Naive thymus-derived CD8-positive, alpha-beta T cell (primary cell): ENCODE results near the gene CLCN6. TPM values are rescaled to one million over a fixed set of nuclear protein-coding genes. Genes with fewer than 3 reads are reported as not detected.
A peak's percentile ranks its signal among the peaks of the same experiment; 100 is the strongest.

Experiments used
- ATAC-seq, 2 donors: fragments of 150-1000 bp; cut with Tn5 transposase in 1 of 2; sonication (Bioruptor Pico), chemical (Tn5 transposase) in 1 of 2; 1 replicate in 1 of 2; 2 replicates in 1 of 2; pipeline ENCODE4 v1.10.0; 2021; ENCODE audit warnings: mild to moderate bottlenecking in 2 of 2, moderate library complexity in 2 of 2
- POLR2A ChIA-PET: fragments of 350-600 bp; sonication (Branson Sonifier 250); formaldehyde crosslinking; loops from one replicate; lab custom pipeline; 2021; ENCODE audit warnings: antibody characterized with exemption; lab: Charles Lee
- DNase-seq, 10 donors: peaks; one replicate each; pipeline versions ENCODE4 v3.0.0 to v3.0.0-alpha.2; 2020 to 2022
- H3K27ac Mint-ChIP-seq, 10 donors: one replicate each; pipeline ENCODE4 v1.8.0; 2020 to 2022; ENCODE audit warnings: mild to moderate bottlenecking in 10 of 10, mixed read lengths in 10 of 10, moderate library complexity in 4 of 10, inconsistent platforms in 1 of 10
- H3K27me3 Mint-ChIP-seq, 5 donors: one replicate each; pipeline ENCODE4 v1.8.0; 2021 to 2022; ENCODE audit warnings: mixed read lengths in 5 of 5
- H3K36me3 Mint-ChIP-seq, 3 donors: one replicate each; pipeline ENCODE4 v1.8.0; 2020 to 2022; ENCODE audit warnings: mixed read lengths in 3 of 3, mild to moderate bottlenecking in 2 of 3, inconsistent platforms in 1 of 3
- H3K4me1 Mint-ChIP-seq, 4 donors: one replicate each; pipeline ENCODE4 v1.8.0; 2021 to 2022; ENCODE audit warnings: mixed read lengths in 4 of 4
- H3K4me3 Mint-ChIP-seq, 10 donors: one replicate each; pipeline ENCODE4 v1.8.0; 2020 to 2022; ENCODE audit warnings: mild to moderate bottlenecking in 10 of 10, mixed read lengths in 10 of 10, moderate library complexity in 6 of 10, inconsistent platforms in 1 of 10
- H3K9me3 Mint-ChIP-seq, 9 donors: one replicate each; pipeline ENCODE4 v1.8.0; 2020 to 2022; ENCODE audit warnings: mixed read lengths in 9 of 9, mild to moderate bottlenecking in 3 of 9, inconsistent platforms in 1 of 9, moderate library complexity in 1 of 9
- polyA plus RNA-seq, 3 donors: library from polyadenylated mRNA; unstranded; fragments of 300-500 nt; fragmentation: Illumina TruSeq; gene quantifications; one replicate each; pipeline ENCODE4 v1.2.3, GENCODE V29; 2021
- total RNA-seq, 8 experiments: library from RNA in 2 of 8; stranded (reverse) in 2 of 8; gene quantifications; one replicate each; pipeline ENCODE4 v1.2.3 and lab custom pipeline; 2021 to 2026

Gene CLCN6
- total and polyA plus RNA-seq, 5 experiments from 2014 or later = 1.2 to 31.8 (median 2.8) TPM

DNA sequence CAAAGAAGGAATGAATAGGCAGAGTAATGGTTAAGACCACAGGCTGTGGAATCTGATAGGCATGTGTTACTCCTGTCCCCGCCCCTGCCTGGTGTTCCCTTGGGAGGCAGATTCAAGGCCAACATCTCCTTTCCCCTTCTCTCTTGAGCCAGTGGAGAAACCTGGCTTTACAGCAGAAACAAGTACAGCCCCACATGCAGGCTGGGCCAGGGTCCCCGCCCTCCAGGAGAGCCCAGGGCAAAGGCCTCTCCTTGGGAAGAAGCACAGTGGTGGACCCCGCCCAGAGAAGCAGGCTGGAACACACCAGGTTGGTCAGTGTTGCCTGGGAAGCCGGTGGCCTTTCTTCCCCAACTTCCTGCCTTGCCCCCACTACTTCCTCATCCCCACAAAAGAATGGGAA is 37.2 kb upstream of the CLCN6 start:
- H3K9me3 Mint-ChIP-seq = no peaks in the 10 kb centered on the region
- no peak for ATAC-seq
- H3K27ac Mint-ChIP-seq = no peak overlapping the region
- no peak overlapping the region for H3K4me3 Mint-ChIP-seq
- no peaks in the 10 kb centered on the region for H3K36me3 Mint-ChIP-seq
- peaks cover 0 to 6% (median 0%) of the 10 kb centered on the region in 5 donors for H3K27me3 Mint-ChIP-seq
- no peak for DNase-seq
- H3K4me1 Mint-ChIP-seq = no peaks in the 10 kb centered on the region
- POLR2A ChIA-PET = interaction anchor here (0.6 kb wide), 1 partner anchor 633 kb away, joined by 3 read pairs; no protein-coding TSS in a partner anchor

- ATAC-seq (no peak), DNase-seq (no peak)
- H3K36me3 Mint-ChIP-seq = no peaks in the 10 kb centered on the region
- peaks cover 0 to 4% (median 0%) of the 10 kb centered on the region in 5 donors for H3K27me3 Mint-ChIP-seq
- POLR2A ChIA-PET = interaction anchor here (0.6 kb wide), 1 partner anchor 633 kb away, joined by 3 read pairs; no protein-coding TSS in a partner anchor
- no peaks in the 10 kb centered on the region for H3K9me3 Mint-ChIP-seq
- no peak overlapping the region for H3K4me3 Mint-ChIP-seq
- no peak overlapping the region for H3K27ac Mint-ChIP-seq
- no peaks in the 10 kb centered on the region for H3K4me1 Mint-ChIP-seq
Observed at GRCh38 chr1:11769274-11769673, 36.7 kb upstream of the CLCN6 start.

DNA sequence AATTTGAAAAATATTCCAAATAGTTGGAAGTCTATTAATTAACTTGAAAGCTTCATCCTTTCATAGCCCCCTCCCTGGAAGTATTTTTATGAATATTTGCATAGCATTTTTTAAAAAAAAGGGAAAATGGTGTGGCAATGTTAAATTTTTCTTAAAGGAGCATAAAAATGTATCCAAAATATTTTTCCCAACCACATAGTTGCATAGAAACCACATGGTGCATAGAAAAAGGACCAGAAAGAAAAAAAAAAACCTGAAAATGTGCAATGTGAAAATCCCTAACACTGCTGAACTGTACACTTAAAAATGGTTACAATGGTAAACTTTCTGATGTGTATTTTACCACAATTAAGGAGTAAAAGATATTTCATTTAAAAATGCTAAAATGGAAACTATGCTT is 36.0 kb upstream of the CLCN6 start:
- no peak overlapping the region for H3K4me3 Mint-ChIP-seq
- DNase-seq (no peak), ATAC-seq (no peak)
- POLR2A ChIA-PET = interaction anchor here (0.6 kb wide), 1 partner anchor 49 kb away, joined by 4 read pairs; no protein-coding TSS in a partner anchor
- H3K27ac Mint-ChIP-seq = no peak overlapping the region
- no peaks in the 10 kb centered on the region for H3K36me3 Mint-ChIP-seq
- peaks cover 0 to 4% (median 0%) of the 10 kb centered on the region in 5 donors for H3K27me3 Mint-ChIP-seq
- H3K9me3 Mint-ChIP-seq = no peaks in the 10 kb centered on the region
- no peaks in the 10 kb centered on the region for H3K4me1 Mint-ChIP-seq

- Mint-ChIP-seq H3K9me3 (no peaks in the 10 kb centered on the region), H3K4me3 (no peak overlapping the region), H3K4me1 (no peaks in the 10 kb centered on the region), H3K27ac (no peak overlapping the region), H3K36me3 (no peaks in the 10 kb centered on the region), H3K27me3 (no peaks in the 10 kb centered on the region)
- ATAC-seq (no peak), DNase-seq (no peak)
- POLR2A ChIA-PET = no interaction called here
Observed at GRCh38 chr1:11771481-11772043, 34.4 kb upstream of the CLCN6 start.

DNA sequence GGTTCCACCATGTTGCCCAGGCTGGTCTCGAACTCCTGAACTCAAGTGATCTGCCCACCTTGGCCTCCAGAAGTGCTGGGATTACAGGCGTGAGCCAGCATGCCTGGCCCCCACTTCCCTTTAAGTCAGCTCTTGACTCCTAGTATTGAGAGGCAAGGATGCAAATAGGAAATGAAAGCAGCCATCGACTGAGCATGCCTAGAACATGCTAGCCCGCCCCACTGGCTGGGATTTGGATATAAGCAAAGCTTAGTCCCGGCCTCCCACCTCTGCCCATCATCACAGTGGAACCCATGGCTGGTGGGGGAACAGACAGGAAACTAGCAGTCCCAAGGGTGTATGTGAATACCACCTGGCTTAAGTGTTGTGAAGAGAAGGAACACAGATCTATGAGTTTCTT is 33.5 kb upstream of the CLCN6 start:
- Mint-ChIP-seq H3K4me1 (no peaks in the 10 kb centered on the region), H3K36me3 (no peaks in the 10 kb centered on the region)
- POLR2A ChIA-PET = no interaction called here

DNA sequence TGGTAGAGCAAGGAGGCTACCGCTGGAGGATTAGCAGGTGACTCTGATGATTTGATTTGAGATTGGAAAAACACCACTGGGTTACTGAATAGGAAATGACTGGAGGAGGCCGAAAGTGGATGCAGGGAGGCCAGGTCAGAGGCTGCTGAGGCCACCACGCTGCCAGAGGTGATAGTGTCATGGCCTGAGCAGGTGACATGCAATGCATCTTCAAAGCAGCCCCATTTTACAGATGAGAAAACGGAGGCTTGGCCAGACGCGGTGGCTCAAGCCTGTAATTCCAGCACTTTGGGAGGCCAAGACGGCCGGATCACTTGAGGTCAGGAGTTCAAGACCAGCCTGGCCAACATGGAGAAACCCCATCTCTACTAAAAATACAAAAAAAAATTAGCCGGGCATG is 31.2 kb upstream of the CLCN6 start:
- Mint-ChIP-seq H3K27me3 (no peaks in the 10 kb centered on the region), H3K9me3 (no peaks in the 10 kb centered on the region), H3K4me3 (no peak overlapping the region), H3K27ac (no peak overlapping the region), H3K4me1 (no peaks in the 10 kb centered on the region), H3K36me3 (no peaks in the 10 kb centered on the region)
- ATAC-seq = no peak
- DNase-seq = no peak
- POLR2A ChIA-PET = no interaction called here

More for the DNA sequence above, 33.5 kb upstream of the CLCN6 start:
- Mint-ChIP-seq H3K27me3 (no peaks in the 10 kb centered on the region), H3K9me3 (no peaks in the 10 kb centered on the region), H3K27ac (no peak overlapping the region), H3K4me3 (no peak overlapping the region)
- ATAC-seq (no peak), DNase-seq (no peak)

- Mint-ChIP-seq H3K36me3 (no peaks in the 10 kb centered on the region), H3K9me3 (no peaks in the 10 kb centered on the region), H3K27ac (peak overlapping the region in 1 of 10 donors; percentile 46), H3K27me3 (no peaks in the 10 kb centered on the region), H3K4me1 (peaks cover 0 to 2% (median 0%) of the 10 kb centered on the region in 4 donors), H3K4me3 (no peak overlapping the region)
- DNase-seq (no peak), ATAC-seq (no peak)
- POLR2A ChIA-PET = no interaction called here
Observed at GRCh38 chr1:11777658-11778322, 28.2 kb upstream of the CLCN6 start.

GRCh38 chr1:11778336-11778735 is 27.7 kb upstream of the CLCN6 start:
- Mint-ChIP-seq H3K27me3 (no peaks in the 10 kb centered on the region), H3K27ac (no peak overlapping the region), H3K4me1 (peaks cover 0 to 2% (median 0%) of the 10 kb centered on the region in 4 donors), H3K9me3 (no peaks in the 10 kb centered on the region), H3K36me3 (no peaks in the 10 kb centered on the region), H3K4me3 (no peak overlapping the region)
- POLR2A ChIA-PET = no interaction called here
- DNase-seq (no peak), ATAC-seq (no peak)

DNA sequence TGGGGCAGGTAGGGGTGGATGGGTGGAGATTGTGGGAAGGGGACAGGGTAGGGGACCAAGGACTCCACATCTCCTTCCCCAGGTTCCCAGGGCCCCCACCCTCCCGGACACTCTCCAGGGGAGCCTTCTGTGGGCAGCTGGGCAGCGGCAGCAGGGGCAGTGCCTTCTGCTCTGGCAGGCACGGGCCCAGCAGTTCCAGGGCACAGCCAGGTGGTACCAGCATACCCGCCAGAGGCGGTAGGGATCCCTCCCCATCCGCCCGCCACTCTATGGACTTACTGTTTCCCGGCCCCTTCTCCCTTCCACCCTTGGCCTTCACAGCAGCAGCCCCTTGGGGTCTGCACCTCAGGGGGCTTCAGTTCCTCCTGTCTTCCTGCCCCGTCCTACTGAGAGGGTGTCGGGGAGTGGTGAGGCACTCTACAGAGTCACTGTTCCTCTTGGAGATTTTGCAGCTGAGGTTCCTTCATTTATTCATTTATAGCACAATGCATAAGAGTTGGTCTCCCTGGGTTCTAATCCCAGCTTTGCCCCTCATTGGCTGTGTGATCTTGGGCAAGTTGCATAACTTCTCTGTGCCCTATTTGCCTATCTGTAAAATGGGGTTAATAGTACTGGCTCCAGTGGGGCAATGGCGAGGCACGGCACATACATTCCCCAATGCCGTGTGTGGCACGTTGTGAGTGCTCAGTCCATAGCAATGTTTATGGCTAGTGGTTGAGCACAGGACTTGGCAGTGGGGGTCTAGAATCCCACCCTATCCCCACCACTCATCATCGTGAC is 27.0 kb upstream of the CLCN6 start:
- Mint-ChIP-seq H3K27me3 (no peaks in the 10 kb centered on the region), H3K4me3 (no peak overlapping the region), H3K4me1 (peaks cover 0 to 3% (median 2%) of the 10 kb centered on the region in 4 donors), H3K9me3 (no peaks in the 10 kb centered on the region), H3K36me3 (no peaks in the 10 kb centered on the region), H3K27ac (no peak overlapping the region)
- ATAC-seq (no peak), DNase-seq (no peak)
- POLR2A ChIA-PET = no interaction called here

GRCh38 chr1:11779715-11780379 is 26.1 kb upstream of the CLCN6 start:
- peaks cover 0 to 8% (median 2%) of the 10 kb centered on the region in 4 donors for H3K4me1 Mint-ChIP-seq
- no peaks in the 10 kb centered on the region for H3K9me3 Mint-ChIP-seq
- no peak for DNase-seq
- ATAC-seq = no peak
- peak overlapping the region in 1 of 10 donors; percentile 53 for H3K27ac Mint-ChIP-seq
- H3K4me3 Mint-ChIP-seq = no peak overlapping the region
- POLR2A ChIA-PET = no interaction called here
- no peaks in the 10 kb centered on the region for H3K36me3 Mint-ChIP-seq
- no peaks in the 10 kb centered on the region for H3K27me3 Mint-ChIP-seq

DNA sequence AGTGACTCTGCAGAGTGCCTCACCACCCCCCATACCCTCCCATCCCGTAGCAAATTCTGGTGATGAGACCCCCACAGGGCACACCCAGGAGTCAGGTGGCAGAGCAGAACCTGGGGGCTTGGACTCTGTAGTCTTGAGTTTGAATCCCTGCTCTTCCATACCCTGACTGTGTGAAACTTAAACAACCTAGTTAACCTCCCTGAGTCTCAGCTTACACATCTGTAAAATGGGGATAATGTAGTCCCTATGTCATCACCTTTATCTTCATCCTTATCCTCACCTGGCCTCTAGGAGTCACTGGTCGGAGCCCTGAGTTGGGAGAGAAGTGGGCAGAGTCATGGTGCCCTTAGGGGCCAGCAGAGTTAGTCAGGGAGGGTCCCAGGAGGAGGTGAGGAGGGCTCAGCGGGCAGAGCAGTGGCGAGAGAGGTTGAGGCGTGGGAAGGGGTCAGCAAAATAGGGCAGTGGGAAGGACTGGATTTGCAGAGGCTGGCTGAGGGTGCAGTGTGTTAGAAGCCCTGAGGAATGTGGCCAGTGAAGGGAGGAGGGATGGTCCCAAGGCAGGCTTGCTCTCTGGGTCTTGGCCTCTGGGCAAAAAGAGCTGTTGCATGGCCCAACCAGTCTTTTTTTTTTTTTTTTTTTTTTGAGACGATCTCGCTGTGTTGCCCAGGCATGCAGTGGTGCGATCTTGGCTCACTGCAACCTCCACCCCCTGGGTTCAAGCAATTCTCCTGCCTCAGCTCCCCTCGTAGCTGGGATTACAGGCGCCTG is 25.4 kb upstream of the CLCN6 start:
- POLR2A ChIA-PET = interaction anchor here (0.6 kb wide), 1 partner anchor 396 kb away, joined by 4 read pairs; no protein-coding TSS in a partner anchor
- H3K4me1 Mint-ChIP-seq = peaks cover 0 to 12% (median 6%) of the 10 kb centered on the region in 4 donors
- no peak for ATAC-seq

DNA sequence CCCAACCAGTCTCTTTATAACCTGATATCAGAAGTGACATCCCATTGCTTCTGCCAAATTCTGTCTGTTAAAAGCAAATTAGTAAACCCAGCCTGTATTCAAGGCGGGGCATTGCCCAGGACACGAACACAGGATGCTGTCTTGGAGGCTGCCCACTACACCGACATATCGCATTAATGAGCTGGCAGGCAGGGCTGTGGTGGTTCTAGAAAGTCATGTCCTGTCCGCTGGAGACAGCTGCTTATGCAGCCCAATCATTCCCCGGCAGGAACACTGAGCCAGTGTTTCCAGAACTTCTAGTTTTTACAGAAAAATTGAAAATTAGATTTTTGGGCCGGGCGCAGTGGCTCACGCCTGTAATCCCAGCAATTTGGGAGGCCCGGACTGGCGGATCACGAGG is 24.7 kb upstream of the CLCN6 start:
- Mint-ChIP-seq H3K27ac (no peak overlapping the region), H3K4me1 (peaks cover 0 to 14% (median 9%) of the 10 kb centered on the region in 4 donors), H3K36me3 (no peaks in the 10 kb centered on the region), H3K4me3 (no peak overlapping the region), H3K9me3 (no peaks in the 10 kb centered on the region), H3K27me3 (no peaks in the 10 kb centered on the region)
- DNase-seq (no peak), ATAC-seq (no peak)
- POLR2A ChIA-PET = interaction anchor here (0.6 kb wide), 1 partner anchor 397 kb away, joined by 4 read pairs; no protein-coding TSS in a partner anchor

More for the DNA sequence above, 25.4 kb upstream of the CLCN6 start:
- Mint-ChIP-seq H3K36me3 (no peaks in the 10 kb centered on the region), H3K27me3 (no peaks in the 10 kb centered on the region), H3K27ac (peak overlapping the region in 1 of 10 donors; percentile 22), H3K9me3 (no peaks in the 10 kb centered on the region), H3K4me3 (peak overlapping the region in 1 of 10 donors; percentile 12)
- no peak for DNase-seq
